ENCODE measurements around the gene KMT2C.
A peak's percentile ranks its signal among the peaks of the same experiment; 100 is the strongest.

Gene KMT2C

GRCh38 chr7:152177681-152178404, 258.0 kb downstream of the KMT2C start:
- no peak for TF ChIP-seq CTCF (conservative IDR thresholded peaks at IDR 0.05)
- no peak overlapping the region for H3K27ac ChIP-seq

- H3K27ac ChIP-seq: no peak overlapping the region
- TF ChIP-seq CTCF (conservative IDR thresholded peaks at IDR 0.05): no peak
Measured at GRCh38 chr7:152176797-152177196, 259.0 kb downstream of the KMT2C start.

DNA sequence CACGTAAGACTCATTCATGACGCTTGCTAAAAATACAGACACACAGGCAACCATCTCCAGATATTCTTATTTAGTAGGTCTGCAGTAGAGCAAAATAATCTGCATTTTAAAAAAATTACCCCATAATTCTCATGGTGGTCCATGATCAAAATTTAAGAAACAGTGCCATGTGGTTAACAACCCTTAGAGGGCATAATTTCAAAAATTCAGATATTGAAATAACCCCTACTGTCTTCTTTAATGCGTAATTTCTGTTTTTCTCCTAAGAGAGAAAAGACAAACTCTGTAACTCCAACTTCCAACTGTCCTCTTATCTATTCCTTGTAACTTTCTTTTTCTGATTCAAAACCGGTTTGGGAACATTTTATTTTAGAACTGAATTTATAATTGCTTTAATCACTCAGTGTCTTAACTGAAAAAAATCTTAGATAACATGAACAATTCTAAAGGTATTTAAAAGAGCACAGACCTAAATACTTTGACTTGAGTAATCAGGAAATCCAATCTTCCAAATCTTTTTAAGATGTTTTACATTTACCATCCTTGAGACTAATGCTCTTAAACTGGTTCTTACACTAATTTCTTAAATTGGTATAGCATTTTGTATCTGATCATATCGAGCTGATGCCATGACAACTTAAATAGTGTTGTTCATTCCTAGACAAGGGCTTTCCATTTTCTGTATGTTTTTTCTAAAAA, 262.3 kb downstream of the KMT2C start:
- no peak overlapping the region for H3K27ac ChIP-seq

DNA sequence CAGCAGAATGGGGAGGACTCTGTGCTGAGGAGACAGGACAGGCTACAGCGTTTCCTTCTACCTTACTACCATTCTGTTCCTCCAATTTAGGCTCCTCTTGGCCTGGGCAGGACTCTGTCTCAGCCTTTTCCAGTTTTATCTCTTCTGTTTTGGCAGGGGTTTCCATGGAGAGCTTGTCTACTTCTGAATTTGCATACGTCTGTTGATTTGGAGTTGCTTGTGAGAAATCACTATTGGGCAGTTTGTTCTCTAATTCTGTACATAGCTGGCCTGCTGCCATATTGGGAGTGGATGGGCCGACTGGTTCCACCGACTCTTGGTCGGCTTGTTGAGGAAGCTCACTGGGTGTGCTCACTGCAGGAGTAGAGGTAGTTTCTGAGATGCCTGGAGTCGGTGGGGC, 273.5 kb downstream of the KMT2C start:
- TF ChIP-seq CTCF (conservative IDR thresholded peaks at IDR 0.05): no peak
- peak overlapping the region; percentile 37 for H3K27ac ChIP-seq

More for the DNA sequence above, 262.3 kb downstream of the KMT2C start:
- TF ChIP-seq CTCF (conservative IDR thresholded peaks at IDR 0.05): no peak

GRCh38 chr7:152161171-152161570, 274.6 kb downstream of the KMT2C start:
- H3K27ac ChIP-seq: no peak overlapping the region
- no peak for TF ChIP-seq CTCF (conservative IDR thresholded peaks at IDR 0.05)

GRCh38 chr7:152158801-152159587, 276.8 kb downstream of the KMT2C start:
- H3K27ac ChIP-seq: no peak overlapping the region
- no peak for TF ChIP-seq CTCF (conservative IDR thresholded peaks at IDR 0.05)

DNA sequence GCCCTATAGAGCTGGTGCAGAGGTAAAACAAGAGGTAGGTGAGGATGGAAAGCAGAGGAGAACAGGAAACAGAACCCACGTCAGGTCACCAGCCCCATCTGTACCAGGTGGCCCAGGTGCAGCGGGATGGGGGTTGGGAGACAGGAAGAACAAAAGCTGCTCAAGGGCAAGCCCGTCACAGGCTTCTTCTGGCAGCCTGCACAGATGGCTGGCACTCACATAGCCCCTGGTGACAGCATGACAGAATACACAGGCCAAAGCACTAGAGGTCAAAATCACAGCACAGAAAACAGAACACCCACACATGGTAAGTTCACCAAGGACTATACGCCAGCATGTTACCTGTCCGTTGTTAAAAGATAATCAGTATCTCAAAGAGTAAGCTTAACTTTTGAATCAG, 283.5 kb downstream of the KMT2C start:
- no peak for TF ChIP-seq CTCF (conservative IDR thresholded peaks at IDR 0.05)
- no peak overlapping the region for H3K27ac ChIP-seq

All from VCaP (cell line).